Neuronal stem cell (in vitro differentiated cells): ENCODE measurements around the gene MAG.

Source experiments
- DNase-seq: peaks from one replicate; pipeline ENCODE4 v3.0.0-alpha.2; 2013; ENCODE audit warnings: low spot score
- H2AFZ ChIP-seq: one replicate; pipeline ENCODE4 v1.6.1; 2013; ENCODE audit warnings: mild to moderate bottlenecking, low read length, inconsistent platforms
- H2AK5ac ChIP-seq: 2 replicates; pipeline ENCODE4 v1.6.1; 2013; ENCODE audit warnings: low read depth, mild to moderate bottlenecking, inconsistent platforms, low read length, moderate library complexity, mixed read lengths
- H2BK120ac ChIP-seq: 2 replicates; pipeline ENCODE4 v1.6.1; 2013; ENCODE audit warnings: low read depth, mild to moderate bottlenecking, inconsistent platforms, low read length, moderate library complexity, mixed read lengths
- H2BK12ac ChIP-seq: one replicate; pipeline ENCODE4 v1.6.1; 2013; ENCODE audit warnings: low read length, inconsistent platforms
- H2BK15ac ChIP-seq: 2 replicates; pipeline ENCODE4 v1.6.1; 2013; ENCODE audit warnings: mild to moderate bottlenecking, low read length, inconsistent platforms, mixed read lengths
- H2BK5ac ChIP-seq: one replicate; pipeline ENCODE4 v1.6.1; 2013; ENCODE audit warnings: inconsistent platforms, mild to moderate bottlenecking, low read length, moderate library complexity
- H3K14ac ChIP-seq: one replicate; pipeline ENCODE4 v1.6.1; 2013; ENCODE audit warnings: low read length, inconsistent platforms
- H3K18ac ChIP-seq: 2 replicates; pipeline ENCODE4 v1.6.1; 2013; ENCODE audit warnings: low read length, inconsistent platforms
- H3K23ac ChIP-seq: 2 replicates; pipeline ENCODE4 v1.6.1; 2013; ENCODE audit warnings: low read depth, mild to moderate bottlenecking, mixed read lengths, low read length, inconsistent platforms; ENCODE audit not compliant: poor library complexity
- H3K27ac ChIP-seq: replicated peaks from 3 replicates; pipeline ENCODE4 v1.5.1; 2013; ENCODE audit warnings: low read length, inconsistent platforms
- H3K27me3 ChIP-seq, 3 experiments: 2 replicates each; pipeline ENCODE4 v1.6.1; 2013; ENCODE audit warnings: low read length in 3 of 3, mild to moderate bottlenecking in 2 of 3, inconsistent platforms in 1 of 3, low read depth in 1 of 3, mixed read lengths in 1 of 3, moderate library complexity in 1 of 3; ENCODE audit not compliant: control insufficient read depth in 3 of 3, insufficient read depth in 3 of 3
- H3K36me3 ChIP-seq, 2 donors: replicated peaks in 1 of 2; 2 replicates each; pipeline ENCODE4 v1.6.1; 2013; ENCODE audit warnings: low read length in 2 of 2; ENCODE audit not compliant: control insufficient read depth in 2 of 2, insufficient read depth in 2 of 2
- H3K4ac ChIP-seq: 2 replicates; pipeline ENCODE4 v1.6.1; 2013; ENCODE audit warnings: inconsistent platforms, mild to moderate bottlenecking, low read length, moderate library complexity
- H3K4me1 ChIP-seq, 2 donors: 1 replicate in 1 of 2; 2 replicates in 1 of 2; pipeline ENCODE4 v1.6.1; 2013; ENCODE audit warnings: low read length in 2 of 2, low read depth in 1 of 2; ENCODE audit not compliant: control insufficient read depth in 2 of 2, insufficient read depth in 1 of 2
- H3K4me2 ChIP-seq: one replicate; pipeline ENCODE4 v1.6.1; 2013; ENCODE audit warnings: mild to moderate bottlenecking, low read length, inconsistent platforms; ENCODE audit not compliant: insufficient read depth, poor library complexity, severe bottlenecking
- H3K4me3 ChIP-seq, 2 donors: 2 replicates each; pipeline ENCODE4 v1.5.1; 2013; ENCODE audit warnings: low read length in 2 of 2, mild to moderate bottlenecking in 2 of 2, inconsistent platforms in 1 of 2, moderate library complexity in 1 of 2
- H3K79me1 ChIP-seq: one replicate; pipeline ENCODE4 v1.6.1; 2013; ENCODE audit warnings: low read depth, mild to moderate bottlenecking, inconsistent platforms, low read length, moderate library complexity
- H3K9ac ChIP-seq: one replicate; pipeline ENCODE4 v1.6.1; 2013; ENCODE audit warnings: mild to moderate bottlenecking, low read depth, low read length, inconsistent platforms; ENCODE audit not compliant: poor library complexity
- H3K9me3 ChIP-seq, 2 donors: replicated peaks in 1 of 2; 2 replicates each; pipeline versions ENCODE3 to v1.6.1; 2013; ENCODE audit warnings: low read length in 2 of 2, mild to moderate bottlenecking in 2 of 2, inconsistent platforms in 1 of 2, low read depth in 1 of 2, mixed read lengths in 1 of 2, moderate library complexity in 1 of 2; ENCODE audit not compliant: control insufficient read depth in 2 of 2, insufficient read depth in 1 of 2
- H4K8ac ChIP-seq: one replicate; pipeline ENCODE4 v1.6.1; 2013; ENCODE audit warnings: low read depth, mild to moderate bottlenecking, inconsistent platforms, low read length, moderate library complexity
- H4K91ac ChIP-seq: one replicate; pipeline ENCODE4 v1.6.1; 2013; ENCODE audit warnings: low read length, low read depth, mild to moderate bottlenecking, inconsistent platforms; ENCODE audit not compliant: poor library complexity
- WGBS, 2 donors: extraction: QIAGEN DNeasy Blood & Tissue Kit; methylation state at CpG; one replicate each; pipeline ENCODE4 v1.1.7; 2013; ENCODE audit warnings: missing lambda C conversion rate in 2 of 2, mixed read lengths in 1 of 2; ENCODE audit not compliant: insufficient read length in 2 of 2, insufficient replicate concordance in 1 of 2; ENCODE audit errors: extremely low coverage in 2 of 2; 5-methylcytosine and 5-hydroxymethylcytosine counted together

The MAG gene

GRCh38 chr19:35363001-35363590 is 71.1 kb downstream of the MAG start:
- Histone ChIP-seq H3K36me3 (no peaks in the 10 kb centered on the region), H3K9ac (no peak overlapping the region), H2BK120ac (no peak overlapping the region), H4K8ac (no peak overlapping the region), H3K79me1 (no peaks in the 10 kb centered on the region), H2BK12ac (no peak overlapping the region), H3K14ac (no peak overlapping the region), H3K23ac (no peak overlapping the region), H3K4ac (no peak overlapping the region), H2BK15ac (no peak overlapping the region), H2AK5ac (no peak overlapping the region), H3K9me3 (no peaks in the 10 kb centered on the region), H3K4me2 (no peak overlapping the region), H3K4me3 (no peak overlapping the region), H2BK5ac (no peak overlapping the region), H3K27me3 (no peaks in the 10 kb centered on the region), H3K27ac (no peak overlapping the region), H4K91ac (no peak overlapping the region), H3K18ac (no peak overlapping the region), H2AFZ (no peak overlapping the region), H3K4me1 (no peaks in the 10 kb centered on the region)
- DNase-seq = no peak
- no CpG with 5 or more reads among the region's 11 CpGs for WGBS, 2 donors
